ENCODE results near the gene TOB2.
"Not testable (repeated sequence)": the region's sequence is repeated elsewhere in the genome, so short reads cannot be mapped to it uniquely, and the experiment has no call there.

The TOB2 gene

DNA sequence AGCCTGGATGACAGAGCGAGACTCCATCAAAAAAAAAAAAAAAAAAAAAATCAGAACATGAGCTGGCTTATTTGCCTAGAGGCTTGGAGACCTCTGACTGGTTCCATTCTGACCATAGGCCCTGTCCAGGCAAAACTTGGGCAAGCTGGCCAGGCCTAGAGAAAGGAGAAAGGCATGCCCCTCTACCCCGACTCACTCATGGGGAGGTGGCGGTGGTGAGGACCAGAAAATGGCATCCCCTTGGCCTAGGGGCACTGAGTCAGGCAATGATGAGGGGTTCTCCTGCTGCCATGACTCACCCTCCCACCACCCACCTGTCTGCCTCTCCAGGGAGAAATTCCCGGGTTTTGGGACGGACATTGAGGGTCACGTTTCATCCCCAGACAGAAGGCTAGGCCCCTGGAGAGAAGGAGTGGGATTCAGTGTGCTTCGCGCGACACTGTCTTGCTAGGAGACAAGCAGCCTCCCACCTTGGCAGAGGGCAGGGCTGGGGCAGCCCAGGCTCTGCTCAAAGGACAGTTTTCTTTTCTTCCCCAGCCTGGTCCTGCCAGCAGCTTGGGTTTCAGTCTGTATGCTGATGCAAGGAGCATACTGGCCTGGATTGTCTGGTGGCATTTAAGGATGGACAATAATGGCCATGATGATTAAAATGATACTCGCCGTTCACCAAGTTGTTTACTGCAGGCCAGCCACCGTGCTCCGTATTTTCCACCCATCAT lies 17.2 kb downstream of the TOB2 start:
- no peak for DNase-seq

DNA sequence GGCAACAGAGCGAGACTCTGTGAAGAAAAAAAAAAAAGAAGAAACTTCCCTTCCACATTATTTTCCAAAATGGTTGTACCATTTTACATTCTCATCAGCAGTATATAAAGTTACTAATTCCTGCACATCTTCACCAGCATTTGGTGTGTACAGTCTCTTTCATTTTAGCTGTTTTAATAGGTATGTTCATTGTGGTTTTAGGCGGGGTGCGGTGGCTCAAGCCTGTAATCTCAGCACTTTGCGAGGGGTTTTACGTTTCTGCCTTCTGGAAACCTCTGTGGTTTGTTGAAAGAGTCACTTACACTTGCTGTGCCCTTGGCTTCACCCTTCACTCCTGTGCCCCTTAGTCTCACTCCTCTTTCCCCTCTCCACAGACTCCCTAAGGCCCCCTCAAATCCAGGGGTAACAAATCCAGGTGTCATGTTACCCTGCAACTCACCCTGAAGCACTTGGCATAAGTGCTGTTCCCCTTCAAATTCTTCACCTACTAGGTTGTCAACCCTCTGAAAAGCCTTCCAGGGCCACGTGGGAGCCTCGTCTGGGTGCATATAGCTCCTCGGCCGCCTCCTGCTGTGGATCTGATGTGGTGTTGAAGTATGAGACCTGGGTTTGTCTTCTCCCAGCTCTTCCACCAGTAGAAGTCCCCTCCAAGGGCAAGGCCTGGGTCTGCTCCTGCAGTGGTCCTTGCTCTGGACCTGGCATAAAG lies 20.8 kb downstream of the TOB2 start:
- no peak for DNase-seq

DNA sequence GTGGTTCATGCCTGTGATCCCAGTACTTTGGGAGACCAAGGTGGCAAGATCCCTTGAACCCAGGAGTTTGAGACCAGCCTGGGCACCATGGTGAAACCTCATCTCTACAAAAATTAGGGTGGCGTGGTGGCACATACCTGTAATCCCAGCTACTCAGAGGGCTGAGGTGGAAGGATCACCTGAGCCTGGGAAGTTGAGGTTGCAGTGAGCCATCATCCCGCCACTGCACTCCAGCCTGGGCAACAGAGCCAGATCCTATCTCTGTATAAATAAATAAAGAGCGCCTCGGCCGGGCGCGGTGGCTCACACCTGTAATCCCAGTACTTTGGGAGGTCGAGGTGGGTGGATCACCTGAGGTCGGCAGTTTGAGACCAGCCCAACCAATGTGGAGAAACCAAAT lies 27.9 kb downstream of the TOB2 start:
- no peak for DNase-seq

DNA sequence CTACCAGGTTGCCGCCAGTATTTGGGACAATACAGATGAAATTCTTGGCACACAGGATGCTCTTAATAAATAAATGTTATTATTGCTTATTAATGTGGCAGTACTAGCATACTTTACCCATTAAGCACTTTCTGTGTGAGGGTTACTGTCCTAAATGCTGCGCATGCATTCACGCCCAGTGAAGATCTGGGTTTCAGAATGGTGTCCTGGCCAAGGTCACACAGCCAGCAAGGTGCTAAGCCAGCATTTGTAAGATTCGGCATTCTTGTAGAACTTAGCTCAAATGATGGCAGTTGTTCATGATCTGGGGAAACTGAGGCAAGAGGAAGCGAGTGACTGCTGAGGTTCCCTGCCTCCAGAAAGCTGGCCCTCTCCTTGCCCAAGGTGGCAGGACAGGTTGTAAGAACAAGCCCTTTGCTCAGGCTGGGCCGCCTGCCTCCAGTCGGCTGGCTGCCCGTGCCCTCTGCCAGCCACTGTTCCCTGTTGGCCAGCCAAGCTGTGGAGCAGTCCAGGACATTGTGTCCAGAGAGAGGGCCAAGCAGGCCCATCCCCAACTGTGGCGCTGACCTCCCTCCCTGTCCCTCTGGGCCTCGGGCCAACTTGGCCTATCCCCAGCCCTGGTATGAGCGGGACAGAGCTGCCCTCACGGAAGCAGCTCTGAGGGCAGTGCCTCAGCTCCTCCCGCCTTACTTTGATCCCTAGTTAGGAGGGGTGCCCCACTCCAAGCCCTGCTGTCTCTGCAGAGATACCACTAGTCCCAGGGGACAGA lies 28.8 kb downstream of the TOB2 start:
- DNase-seq = no peak

DNA sequence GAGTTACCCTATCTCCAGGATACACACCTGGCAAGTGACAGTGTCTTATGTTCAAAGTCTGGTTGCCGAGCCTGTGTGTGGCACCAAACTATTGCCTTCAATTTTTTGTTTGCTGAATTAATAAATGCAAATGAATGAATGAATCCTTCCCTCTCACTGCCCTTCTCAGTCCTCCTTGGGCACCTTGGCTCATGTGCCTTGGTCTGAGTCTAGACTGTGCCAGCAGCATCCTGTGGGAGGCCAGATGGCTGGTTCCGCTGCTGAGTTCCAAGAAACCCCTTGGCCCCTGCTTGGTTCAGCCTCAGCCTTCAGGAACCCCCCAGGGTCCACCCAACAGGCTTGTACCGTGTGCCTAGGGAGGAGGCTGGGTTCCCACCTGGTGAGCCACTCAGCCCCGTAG lies 31.0 kb downstream of the TOB2 start:
- DNase-seq = no peak

DNA sequence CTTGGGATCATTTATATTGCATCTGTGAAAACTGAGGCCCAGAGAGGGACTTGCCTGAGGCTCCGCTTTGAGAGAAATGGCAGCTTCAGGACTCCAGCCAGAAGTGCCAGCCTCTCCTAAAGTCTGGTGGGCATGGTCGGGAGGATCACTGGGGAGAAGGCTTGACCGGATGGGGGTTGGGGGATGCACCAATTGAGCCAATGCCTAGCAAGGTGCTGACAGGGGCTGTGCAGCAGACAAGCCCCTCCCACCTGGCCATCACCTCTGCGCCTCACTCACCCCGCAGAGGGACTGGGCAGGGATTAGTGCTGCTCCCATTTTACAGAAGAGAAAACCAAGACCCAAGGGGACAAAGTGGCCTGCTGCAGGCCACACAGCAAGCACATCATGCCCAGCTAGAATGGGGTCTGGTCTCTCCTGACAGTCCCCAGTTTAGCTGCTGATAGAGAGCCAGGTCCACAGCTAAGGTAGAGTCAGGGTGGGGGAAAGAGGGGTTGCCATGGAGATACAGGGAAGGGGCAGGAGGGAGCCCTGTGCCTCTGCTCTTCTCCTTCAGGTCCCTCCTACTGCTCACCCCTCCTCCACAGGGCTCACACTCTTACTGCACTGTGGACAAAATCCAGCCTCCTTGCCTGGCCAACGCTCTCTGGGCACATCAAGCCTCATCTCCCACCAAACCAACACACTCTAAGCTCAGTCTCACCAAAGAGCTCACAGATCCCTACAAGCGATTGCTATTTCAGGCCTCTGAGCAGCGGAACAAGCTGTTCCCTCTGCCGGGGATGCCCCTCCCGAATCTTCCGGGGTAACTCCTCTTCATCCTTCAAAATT lies 35.4 kb downstream of the TOB2 start:
- no peak for DNase-seq

DNA sequence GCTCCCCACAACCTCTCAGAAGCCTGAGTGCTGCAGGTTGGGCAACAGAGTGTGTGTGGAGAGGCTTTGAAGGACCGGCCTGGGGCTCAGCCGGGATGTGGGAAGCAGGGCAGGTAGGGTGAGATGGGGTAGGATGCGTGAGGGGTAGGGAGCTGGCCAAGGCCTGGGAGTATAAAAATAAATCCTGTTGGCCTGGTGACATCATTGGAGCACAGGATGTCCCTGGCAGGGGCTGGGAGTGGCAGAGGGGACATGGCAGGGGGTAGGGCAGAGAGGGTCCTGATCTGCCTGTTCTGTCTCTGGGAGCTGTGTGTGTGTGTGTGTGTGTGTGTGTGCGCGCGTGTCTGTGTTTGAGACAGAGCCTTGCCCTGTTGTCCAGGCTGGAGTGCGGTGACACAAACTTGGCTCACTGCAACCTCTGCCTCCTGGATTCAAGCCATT lies 36.3 kb downstream of the TOB2 start:
- no peak for DNase-seq

DNA sequence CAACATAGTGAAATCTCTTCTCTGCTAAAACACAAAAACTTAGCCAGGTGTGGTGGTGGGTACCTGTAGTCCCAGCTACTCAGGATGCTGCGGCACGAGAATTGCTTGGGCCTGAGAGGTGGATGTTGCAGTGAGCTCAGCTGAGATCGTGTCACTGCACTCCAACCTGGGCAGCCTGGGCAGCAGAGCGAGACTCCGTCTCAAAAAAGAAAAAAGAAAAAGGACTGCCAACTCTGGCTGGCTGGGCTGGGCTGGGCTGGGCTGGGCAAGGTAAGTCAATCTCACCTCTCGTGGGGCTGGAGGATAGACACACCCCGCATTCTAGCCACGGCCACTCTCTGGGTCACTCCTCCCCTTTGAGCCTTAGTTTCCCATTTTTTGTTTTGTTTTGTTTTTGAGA lies 37.9 kb downstream of the TOB2 start:
- no peak for DNase-seq

DNA sequence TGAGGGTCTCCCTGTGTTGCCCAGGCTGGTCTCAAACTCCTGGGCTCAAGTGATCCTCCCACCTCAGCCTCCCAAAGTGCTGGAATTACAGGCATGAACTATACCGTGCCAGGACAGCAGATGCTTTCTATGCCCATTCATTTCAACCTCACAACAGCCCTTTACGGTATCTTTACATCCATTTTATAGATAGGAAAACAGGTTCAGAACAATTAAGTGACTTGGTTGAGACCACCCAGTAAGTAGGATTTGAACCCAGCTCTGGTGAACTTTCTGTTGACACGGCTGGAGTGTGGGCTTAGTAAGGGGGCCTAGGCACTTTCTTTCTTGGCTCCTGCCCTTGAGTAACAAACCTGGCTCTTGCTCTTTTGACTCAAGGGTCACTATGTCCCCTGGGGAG lies 39.2 kb downstream of the TOB2 start:
- DNase-seq = no peak

DNA sequence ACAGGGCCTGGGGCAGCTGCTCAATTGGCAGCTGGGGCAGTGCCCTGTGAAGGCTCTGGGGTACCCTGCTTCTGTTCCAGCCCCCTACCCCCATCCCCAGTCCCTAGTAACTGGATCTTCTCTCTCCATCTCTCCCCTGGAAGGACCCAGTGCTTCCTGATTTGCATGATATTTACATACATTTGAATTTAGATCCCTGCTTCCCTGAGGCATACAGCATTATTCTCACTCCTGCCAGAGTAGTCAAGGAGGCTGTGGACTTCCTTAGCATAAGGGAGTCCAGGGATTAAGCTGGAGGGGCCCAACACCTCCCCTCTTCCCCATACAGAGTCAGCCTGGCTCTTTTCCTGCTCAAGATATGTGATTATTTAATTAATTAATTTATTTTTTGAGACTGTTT lies 40.2 kb downstream of the TOB2 start:
- no peak for DNase-seq

DNA sequence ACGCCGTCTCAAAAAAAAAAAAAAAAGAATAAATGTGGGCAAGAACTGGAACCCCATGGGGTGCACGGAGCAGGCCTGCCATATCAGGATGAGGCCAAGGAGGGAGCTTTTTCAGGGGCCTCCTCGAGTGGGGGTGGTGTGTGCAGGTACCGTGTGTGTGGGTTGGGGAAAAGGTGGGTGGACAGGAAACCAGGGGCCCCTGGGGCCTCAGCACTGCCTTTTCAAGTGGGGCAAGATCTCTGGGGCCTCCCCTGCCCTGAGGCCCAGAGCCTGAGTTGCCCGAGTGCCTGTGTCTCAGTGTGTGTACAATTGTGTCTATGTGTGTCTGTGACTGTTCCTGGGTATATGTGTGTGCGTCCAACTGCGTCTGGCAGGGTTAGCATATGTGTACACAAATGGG lies 41.0 kb downstream of the TOB2 start:
- DNase-seq = no peak

DNA sequence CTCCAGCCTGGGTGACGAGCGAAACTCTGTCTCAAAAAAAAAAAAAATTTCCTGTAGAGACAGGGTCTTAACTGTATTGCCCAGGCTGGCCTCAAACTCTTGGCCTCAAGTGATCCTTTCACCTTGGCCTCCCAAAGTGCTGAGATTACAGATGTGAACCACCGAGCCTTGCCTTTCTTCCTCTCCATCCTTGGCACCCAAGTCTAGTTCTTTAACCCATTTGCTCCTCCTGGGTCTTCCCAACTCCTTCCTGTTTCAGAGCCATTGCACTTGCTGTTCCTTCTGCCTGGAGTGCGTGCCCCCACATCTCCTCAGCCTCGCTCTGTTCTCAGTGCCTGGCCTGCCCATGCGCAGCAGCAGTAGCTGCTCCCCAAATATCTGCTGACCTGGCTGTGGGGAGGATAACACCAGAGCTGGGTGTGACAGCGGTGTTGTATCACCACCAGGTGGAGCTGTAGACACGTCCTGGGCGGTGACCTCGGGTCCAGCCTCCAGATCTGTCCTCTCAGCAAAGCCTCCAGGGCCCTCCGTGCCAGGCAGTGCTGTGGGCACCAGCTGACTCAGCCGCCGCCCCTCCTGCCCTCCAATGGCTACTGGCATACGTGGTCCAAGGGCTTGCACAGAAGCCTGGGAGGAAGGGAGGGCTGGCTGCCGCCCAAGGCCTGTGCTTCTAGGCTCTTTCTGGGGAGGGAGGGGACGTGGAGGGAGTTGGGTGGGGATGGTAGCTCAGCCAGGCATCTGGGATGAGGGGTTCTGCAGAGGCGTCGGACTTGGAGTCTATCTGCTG lies 42.9 kb downstream of the TOB2 start:
- peak; percentile 94 to 96 (median 94) for DNase-seq

DNA sequence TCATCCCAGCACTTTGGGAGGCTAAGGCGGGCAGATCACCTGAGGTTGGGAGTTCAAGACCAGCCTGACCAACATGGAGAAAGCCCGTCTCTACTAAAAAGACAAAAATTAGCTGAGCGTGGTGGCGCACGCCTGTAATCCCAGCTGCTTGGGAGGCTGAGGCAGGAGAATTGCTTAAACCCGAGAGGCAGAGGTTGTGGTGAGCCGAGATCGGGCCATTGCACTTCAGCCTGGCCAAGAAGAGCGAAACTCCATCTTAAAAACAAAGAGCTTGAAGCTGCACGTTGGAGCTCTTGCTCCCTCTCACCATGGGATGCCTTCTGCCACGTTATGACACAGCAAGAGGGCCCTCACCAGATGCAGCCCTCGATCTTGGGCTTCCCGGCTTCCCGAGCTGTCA lies 43.8 kb downstream of the TOB2 start:
- not testable (repeated sequence) for DNase-seq

DNA sequence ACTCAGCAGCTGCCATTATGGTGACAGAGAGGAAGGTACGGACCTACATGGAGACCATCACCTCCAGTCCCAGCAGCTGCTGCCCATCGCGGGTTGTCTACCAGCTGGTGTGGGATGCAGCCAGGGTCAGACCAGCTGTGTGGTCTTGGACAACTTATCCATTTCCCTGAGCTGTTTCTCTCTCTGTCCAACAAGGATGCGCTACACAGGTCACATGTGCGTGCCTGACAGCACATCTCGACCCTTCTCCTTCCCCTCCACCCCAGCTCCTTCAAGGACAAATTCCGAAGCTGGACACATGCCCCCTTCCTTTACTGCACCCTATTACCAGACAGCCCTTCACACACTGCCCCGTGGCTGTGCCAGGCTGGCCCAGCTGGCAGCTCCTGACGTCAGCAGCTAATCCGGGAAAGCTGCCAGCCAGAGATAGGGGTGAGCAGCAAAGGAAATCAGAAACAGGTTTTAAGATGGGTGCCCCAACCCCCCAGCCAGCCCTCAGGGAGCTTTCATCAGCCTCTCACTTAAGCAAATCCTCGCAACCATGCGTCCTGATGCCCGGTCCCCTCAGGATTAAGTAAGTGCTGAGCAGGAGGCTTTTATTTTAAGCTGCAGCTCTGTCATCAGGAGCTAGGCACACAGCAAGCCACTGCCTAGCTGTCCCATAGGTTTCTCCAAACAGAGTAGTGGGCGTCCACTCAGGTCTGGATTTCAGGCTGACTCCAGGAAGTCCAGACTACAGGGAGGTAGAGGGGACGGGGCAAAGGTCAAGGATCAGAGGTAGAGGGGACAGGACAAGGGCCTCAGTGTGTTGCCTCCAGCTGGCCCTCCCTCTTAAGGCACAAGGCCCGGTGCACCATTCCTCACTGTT lies 44.6 kb downstream of the TOB2 start:
- peak; percentile 6 to 36 (median 13) for DNase-seq

DNA sequence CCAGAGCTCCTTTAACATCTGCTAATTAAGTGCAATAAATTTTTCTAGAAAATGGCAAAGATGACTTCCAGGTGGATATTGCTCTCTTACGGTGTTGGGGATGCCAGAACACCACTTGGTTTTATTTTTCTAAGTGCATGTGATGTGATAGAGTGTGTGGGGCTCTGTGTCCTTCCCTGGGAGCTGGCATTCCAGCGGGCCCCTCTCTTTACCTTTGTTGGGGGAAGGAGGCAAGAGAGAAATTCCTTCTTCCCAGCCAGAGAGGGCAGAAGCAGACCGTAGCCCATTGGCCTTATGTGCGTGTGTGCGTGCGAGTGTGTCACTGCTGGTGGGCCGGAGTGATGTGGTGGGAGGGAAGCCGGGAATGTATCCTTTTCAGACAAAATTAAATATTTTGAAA lies 47.7 kb downstream of the TOB2 start:
- no peak for DNase-seq

DNA sequence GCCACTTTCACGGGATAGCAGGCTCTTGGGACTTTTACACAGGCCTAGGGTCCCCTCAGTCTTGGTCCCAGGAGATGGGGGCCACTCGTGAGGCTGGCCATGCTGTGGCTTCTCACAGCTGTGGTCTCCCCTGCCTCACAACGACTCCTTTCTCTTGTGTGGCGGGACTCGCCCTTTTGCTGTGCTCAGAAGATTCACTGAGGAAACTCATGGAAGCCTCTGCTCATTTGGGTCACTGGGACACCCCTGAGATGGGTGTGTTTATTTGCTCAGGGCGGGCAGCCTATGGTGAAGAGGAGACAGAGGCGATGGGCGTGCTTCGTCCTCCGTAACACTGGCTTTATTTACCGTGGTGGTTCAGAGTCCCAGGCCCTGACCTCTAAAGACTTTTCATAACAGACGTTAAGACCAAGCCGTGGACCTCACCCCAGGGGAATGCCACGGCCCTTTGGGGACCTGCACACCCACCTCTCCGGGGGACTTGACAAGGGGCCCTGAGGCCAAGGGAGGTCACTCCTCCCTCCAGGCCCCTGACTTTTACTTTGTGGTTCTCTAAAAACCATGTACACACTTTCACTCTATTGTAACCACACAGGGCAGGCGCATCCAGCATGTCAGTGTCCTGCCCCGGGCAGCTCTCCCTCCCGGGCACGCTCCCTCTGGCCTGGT lies 49.3 kb downstream of the TOB2 start:
- no peak for DNase-seq

DNA sequence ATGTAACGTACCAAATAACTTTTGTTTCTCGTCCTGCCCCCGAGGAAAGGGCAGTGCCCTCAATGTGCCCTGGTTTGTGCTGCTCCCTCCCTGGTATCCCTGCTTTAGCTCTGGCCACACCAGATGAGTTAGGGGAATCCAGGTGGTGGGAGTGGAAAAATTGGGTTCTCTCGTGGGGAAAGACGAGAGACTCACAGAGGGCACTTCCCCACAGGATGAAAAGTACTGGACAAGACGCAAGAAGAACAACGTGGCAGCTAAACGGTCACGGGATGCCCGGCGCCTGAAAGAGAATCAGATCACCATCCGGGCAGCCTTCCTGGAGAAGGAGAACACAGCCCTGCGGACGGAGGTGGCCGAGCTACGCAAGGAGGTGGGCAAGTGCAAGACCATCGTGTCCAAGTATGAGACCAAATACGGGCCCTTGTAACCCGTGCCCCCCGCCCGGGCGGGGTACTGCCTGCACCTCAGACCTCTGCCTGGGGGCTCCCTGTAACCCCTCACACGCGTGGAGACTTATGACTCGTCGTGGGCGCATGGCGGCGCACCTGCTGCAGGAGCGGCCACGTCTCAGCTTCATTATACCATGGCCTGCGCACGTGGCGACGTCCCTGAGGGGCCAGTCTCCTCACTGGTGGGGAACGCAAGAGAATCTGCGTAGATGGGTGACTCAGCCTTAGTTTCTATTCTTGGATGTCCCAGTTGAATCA lies 50.9 kb downstream of the TOB2 start:
- no peak for DNase-seq

DNA sequence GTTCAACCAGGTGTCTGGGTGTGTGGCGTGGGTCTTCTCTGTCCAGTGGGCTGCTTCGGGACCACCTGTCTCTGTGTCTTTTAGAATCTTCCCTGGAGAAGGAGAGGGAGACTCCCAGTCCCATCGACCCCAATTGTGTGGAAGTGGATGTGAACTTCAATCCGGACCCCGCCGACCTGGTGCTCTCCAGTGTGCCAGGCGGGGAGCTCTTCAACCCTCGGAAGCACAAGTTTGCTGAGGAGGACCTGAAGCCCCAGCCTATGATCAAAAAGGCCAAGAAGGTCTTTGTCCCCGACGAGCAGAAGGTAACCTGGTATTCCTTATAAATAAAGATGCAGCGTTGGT lies 52.6 kb downstream of the TOB2 start:
- DNase-seq = no peak

DNA sequence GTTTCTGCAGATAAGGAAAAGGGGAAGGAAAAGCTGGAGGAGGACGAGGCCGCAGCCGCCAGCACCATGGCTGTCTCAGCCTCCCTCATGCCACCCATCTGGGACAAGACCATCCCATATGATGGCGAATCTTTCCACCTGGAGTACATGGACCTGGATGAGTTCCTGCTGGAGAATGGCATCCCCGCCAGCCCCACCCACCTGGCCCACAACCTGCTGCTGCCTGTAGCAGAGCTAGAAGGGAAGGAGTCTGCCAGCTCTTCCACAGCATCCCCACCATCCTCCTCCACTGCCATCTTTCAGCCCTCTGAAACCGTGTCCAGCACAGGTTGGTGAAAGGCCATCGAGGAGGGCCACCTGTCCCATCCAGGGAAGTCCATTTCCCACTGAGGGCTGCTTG lies 59.3 kb downstream of the TOB2 start:
- DNase-seq = no peak

DNA sequence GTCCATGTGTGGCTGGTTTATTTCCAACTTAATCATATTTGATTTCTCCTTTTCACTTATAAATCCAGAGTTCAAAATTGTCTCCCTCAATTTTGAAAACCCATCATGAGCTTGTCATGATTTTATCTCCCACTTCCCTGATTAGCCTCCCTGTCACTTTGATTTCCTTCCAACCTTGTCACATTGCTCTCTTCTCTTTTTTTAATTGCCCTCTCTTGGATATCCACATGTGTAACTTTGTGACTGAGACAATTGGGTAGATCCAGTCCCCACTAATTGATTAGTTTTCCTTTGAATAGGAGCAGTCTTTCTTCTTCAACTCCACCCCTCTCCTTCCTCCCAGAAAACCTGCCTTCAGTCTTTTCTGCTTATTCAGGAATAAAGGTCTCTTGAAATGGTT lies 62.5 kb downstream of the TOB2 start:
- no peak for DNase-seq
